ENCODE measurements around the gene RPS15A.

DNA sequence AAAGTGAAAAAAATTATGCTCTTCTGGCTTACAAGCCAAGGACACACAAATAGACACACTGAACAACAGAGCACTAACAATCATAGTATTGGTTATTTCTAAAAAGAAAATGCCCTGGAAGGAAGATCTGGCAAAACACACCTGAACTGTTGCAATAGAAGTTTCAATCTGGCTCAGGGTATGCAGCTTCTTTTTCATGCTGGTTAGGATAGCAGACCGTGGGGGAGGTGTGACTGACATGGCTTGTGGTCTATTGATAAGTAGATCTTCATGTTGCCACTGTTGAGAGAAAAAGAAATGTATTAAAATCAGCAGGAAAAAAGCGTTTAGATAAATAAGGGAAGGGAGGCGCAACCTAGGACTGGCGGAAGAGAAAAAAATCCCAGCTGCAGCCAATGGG lies 37.8 kb upstream of the RPS15A start:
- TF ChIP-seq, protein P1, sequence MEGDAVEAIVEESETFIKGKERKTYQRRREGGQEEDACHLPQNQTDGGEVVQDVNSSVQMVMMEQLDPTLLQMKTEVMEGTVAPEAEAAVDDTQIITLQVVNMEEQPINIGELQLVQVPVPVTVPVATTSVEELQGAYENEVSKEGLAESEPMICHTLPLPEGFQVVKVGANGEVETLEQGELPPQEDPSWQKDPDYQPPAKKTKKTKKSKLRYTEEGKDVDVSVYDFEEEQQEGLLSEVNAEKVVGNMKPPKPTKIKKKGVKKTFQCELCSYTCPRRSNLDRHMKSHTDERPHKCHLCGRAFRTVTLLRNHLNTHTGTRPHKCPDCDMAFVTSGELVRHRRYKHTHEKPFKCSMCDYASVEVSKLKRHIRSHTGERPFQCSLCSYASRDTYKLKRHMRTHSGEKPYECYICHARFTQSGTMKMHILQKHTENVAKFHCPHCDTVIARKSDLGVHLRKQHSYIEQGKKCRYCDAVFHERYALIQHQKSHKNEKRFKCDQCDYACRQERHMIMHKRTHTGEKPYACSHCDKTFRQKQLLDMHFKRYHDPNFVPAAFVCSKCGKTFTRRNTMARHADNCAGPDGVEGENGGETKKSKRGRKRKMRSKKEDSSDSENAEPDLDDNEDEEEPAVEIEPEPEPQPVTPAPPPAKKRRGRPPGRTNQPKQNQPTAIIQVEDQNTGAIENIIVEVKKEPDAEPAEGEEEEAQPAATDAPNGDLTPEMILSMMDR (IDR thresholded peaks at IDR 0.05), result no peak
- no peak for TF ChIP-seq POLR2AphosphoS5 (IDR thresholded peaks at IDR 0.05; ENCODE audit: insufficient read depth in 1 of 2, low read depth in 1 of 2)

All from vagina (tissue), 2 donors.